Dermis lymphatic vessel endothelial cell (primary cell): ENCODE results near the gene TBC1D8. TPM values are rescaled to one million over a fixed set of nuclear protein-coding genes. Genes with fewer than 3 reads are reported as not detected.

ENCODE experiments used
- total RNA-seq: library from RNA; depleted of rRNA; stranded (reverse); fragments of >200 nt; gene quantifications from 2 replicates; pipeline ENCODE4 v1.2.1, GENCODE V29; 2014

The TBC1D8 gene
- 89.3 and 99.4 TPM in 2 replicates for total RNA-seq

GRCh38 chr2:101151146-101151858 lies at the start of gene TBC1D8:
TBC1D8 (minus strand) TSS chr2:101151382; CDS start chr2:101151253, 129 bp downstream.

DNA sequence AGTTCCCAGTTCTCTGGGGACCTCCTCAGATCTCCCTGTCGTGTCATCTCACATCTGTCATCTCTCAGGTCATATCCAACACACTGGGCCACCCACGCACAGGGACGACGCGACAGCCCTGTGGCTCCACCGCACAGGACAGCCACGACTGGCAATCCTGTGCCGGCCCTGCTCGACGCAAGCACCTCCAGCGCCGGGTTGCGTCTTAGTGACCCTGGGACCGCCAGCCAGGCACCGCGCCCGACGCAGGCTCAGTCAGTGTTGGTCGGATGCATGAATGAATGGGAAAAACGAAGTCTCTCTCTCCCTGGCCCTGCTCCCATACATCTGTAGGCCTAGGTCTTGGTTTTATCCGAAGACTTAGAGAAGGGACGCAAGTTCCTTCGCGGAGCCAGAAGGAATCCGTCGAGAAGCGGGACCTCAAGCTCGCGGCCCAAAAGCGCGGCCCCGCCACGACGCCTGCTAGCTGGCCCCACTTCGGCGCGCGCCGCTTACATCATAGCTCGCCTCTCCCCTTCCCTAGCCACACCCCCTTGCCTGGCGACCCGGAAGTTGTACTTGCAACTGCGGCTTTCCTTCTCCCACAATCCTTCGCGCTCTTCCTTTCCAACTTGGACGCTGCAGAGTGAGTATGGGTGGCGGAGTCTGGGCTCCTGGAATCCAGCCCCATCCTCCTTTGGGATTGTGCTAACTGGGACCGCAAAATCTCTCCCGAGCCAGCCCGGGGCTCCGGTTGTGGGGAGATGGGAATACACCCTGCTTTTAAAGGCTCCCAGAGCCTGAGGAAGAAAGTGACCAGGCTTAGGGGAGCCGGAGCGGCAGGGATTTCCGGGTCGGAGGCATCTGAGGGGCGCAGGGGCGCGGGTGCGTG lies 149.3 kb downstream of the TBC1D8 start, which contains the start of gene RPL31:
Gene RPL31 (plus strand): TSS at position 599 of the 871 bp plus-strand sequence. CDS start 413 bp downstream, outside the sequence.

Other genes starting within 250 kb of the TBC1D8 start
- 1,383 and 1,711 TPM in 2 replicates for gene RPL31, start 149.1 kb downstream of the TBC1D8 start, total RNA-seq
- 16.8 and 17.4 TPM in 2 replicates for gene CNOT11, start 101.5 kb upstream of the TBC1D8 start, total RNA-seq
- gene RNF149, start 157.3 kb upstream of the TBC1D8 start, total RNA-seq, result 41.8 and 45.0 TPM in 2 replicates
- under 0.01 TPM in 1 of 2 replicates, not detected in the other for gene CREG2, start 236.1 kb upstream of the TBC1D8 start, total RNA-seq